NCI-H524 (cell line): Measurements from ENCODE around the gene MIB2.

Source experiments
- DNase-seq, 2 experiments: peaks; one replicate each; lab custom pipeline; 2025; lab: John Stamatoyannopoulos, UW

MIB2 gene

GRCh38 chr1:1598051-1598719, 17.1 kb upstream of the MIB2 start:
- DNase-seq, result no peak

GRCh38 chr1:1598720-1599029, 16.6 kb upstream of the MIB2 start:
- DNase-seq, result no peak

- DNase-seq, result peak in 1 of 2 experiments; percentile 34
These were observed 16.0 kb upstream of the MIB2 start for GRCh38 chr1:1599030-1599934.

GRCh38 chr1:1599935-1600860, 15.1 kb upstream of the MIB2 start, which contains the start of gene FNDC10:
TSS of gene FNDC10 (minus strand) at chr1:1600135. CDS start at chr1:1600015, 120 bp downstream.
- no peak for DNase-seq

GRCh38 chr1:1600861-1601563, 14.3 kb upstream of the MIB2 start:
- no peak for DNase-seq

- no peak for DNase-seq
These were observed 13.6 kb upstream of the MIB2 start for GRCh38 chr1:1601564-1602303.

- no peak for DNase-seq
These were observed 12.9 kb upstream of the MIB2 start for GRCh38 chr1:1602304-1602967.

GRCh38 chr1:1602968-1603506, 12.3 kb upstream of the MIB2 start:
- peak in 1 of 2 experiments; percentile 54 for DNase-seq

GRCh38 chr1:1603671-1604373, 11.5 kb upstream of the MIB2 start:
- no peak for DNase-seq

GRCh38 chr1:1604374-1605033, 10.8 kb upstream of the MIB2 start:
- no peak for DNase-seq

- DNase-seq, result no peak
These were observed 10.2 kb upstream of the MIB2 start for GRCh38 chr1:1605034-1605591.

GRCh38 chr1:1605724-1606123, 9.6 kb upstream of the MIB2 start:
- no peak for DNase-seq

- no peak for DNase-seq
These were observed 9.1 kb upstream of the MIB2 start for GRCh38 chr1:1606232-1606631.

GRCh38 chr1:1609822-1610485, 5.3 kb upstream of the MIB2 start:
- DNase-seq, result no peak

- no peak for DNase-seq
These were observed 4.5 kb upstream of the MIB2 start for GRCh38 chr1:1610796-1611195.

- DNase-seq, result no peak
These were observed 3.2 kb upstream of the MIB2 start for GRCh38 chr1:1612104-1612400.

GRCh38 chr1:1613509-1614082, 1.7 kb upstream of the MIB2 start:
- DNase-seq, result no peak
